GM12891 (cell line): ENCODE data around the gene GLYR1.

ENCODE experiments used
- PAX5 ChIP-seq: IDR thresholded peaks from 2 replicates; pipeline ENCODE4 v1.6.1; 2011; ENCODE audit warnings: low read length, moderate library complexity, mild to moderate bottlenecking; ENCODE audit not compliant: insufficient read depth, severe bottlenecking
- POLR2A ChIP-seq: IDR thresholded peaks from 2 replicates; pipeline ENCODE4 v1.6.1; 2011; ENCODE audit warnings: low read depth, low read length, control low read depth
- POLR2AphosphoS5 ChIP-seq: IDR thresholded peaks from 2 replicates; pipeline ENCODE4 v1.6.1; 2011; ENCODE audit warnings: low read depth, low read length, control low read depth
- POU2F2 ChIP-seq: IDR thresholded peaks from 2 replicates; pipeline ENCODE4 v1.6.1; 2011; ENCODE audit warnings: low read depth, mild to moderate bottlenecking, control low read depth, low read length, moderate library complexity
- SPI1 ChIP-seq: IDR thresholded peaks from 2 replicates; pipeline ENCODE4 v1.6.1; 2011; ENCODE audit warnings: low read depth, low read length, control low read depth
- TAF1 ChIP-seq: IDR thresholded peaks from 2 replicates; pipeline ENCODE4 v1.6.1; 2011; ENCODE audit warnings: low read depth, low read length, control low read depth

- TF ChIP-seq POLR2AphosphoS5: no peak
- no peak for TF ChIP-seq POU2F2
- TF ChIP-seq PAX5: no peak
- TF ChIP-seq POLR2A: no peak
- no peak for TF ChIP-seq SPI1
- TF ChIP-seq TAF1: no peak
Measured at GRCh38 chr16:4852221-4852872, 5.3 kb upstream of the GLYR1 start.
